SK-N-MC (cell line): ENCODE data around the gene PCDHGC3.

ENCODE experiments used
- EZH2 ChIP-seq: fragments of 200-600 bp; sonication (generic); IDR thresholded peaks from one replicate; pipeline ENCODE4 v1.6.1; 2017; ENCODE audit warnings: antibody characterized with exemption
- FOXP2 ChIP-seq: optimal IDR thresholded peaks from 2 replicates; pipeline ENCODE3; 2011; ENCODE audit warnings: mild to moderate bottlenecking, moderate library complexity; ENCODE audit not compliant: insufficient read depth; ENCODE audit errors: extremely low read length, control extremely low read depth
- POLR2AphosphoS5 ChIP-seq: IDR thresholded peaks from 2 replicates; pipeline ENCODE4 v1.6.1; 2012; ENCODE audit warnings: mild to moderate bottlenecking, low read depth, low read length, borderline replicate concordance

- TF ChIP-seq EZH2 (no peak), POLR2AphosphoS5 (no peak), FOXP2 (no peak)
Measured at GRCh38 chr5:141439411-141440141, 36.2 kb upstream of the PCDHGC3 start.
